Ramos (cell line): ENCODE measurements around the gene SCLT1.
"Not testable (repeated sequence)": the region's sequence is repeated elsewhere in the genome, so short reads cannot be mapped to it uniquely, and the experiment has no call there.

Experiments used
- in situ Hi-C: fragments of 300-500 bp; cut with MboI; formaldehyde crosslinking; loops from one replicate; pipeline ENCODE4 v1.14.3; 2022; ENCODE audit warnings: low sequenced_read_pairs; ENCODE audit not compliant: unreplicated experiment

SCLT1 gene

DNA sequence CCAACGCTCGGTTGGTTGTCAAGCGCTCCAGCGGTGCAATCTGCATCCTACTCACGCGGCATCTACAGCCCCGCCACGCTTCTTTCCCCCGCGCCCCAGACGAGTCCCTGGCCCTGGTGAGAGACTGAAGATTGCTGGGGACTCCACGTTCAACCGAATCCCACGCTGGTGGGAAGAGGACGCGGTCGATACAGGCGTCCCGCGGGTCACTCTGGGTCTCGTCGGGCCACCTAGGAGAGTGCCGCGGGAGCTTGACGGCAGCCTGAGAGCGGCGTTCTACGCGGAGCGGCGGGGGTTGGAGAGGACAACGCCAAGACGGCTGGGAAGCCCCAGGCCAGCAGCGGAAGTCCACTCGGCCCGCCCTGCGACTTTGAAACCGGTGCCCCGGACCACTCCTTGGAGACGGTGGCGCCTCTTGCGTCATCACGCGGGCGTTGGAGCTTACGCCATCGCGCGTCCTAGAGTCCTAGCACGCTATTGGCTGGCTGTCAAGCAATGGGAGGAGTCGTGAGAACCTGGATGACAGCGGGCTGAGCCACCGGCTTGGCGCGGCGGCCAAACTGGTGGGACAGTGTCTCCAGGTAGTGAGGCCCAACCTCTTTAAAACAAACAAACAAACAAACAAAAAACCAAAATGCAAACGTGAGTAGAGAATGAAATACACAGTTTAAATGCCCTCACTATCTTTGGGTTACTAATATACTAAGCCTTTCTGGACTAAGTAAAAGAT, at the start of gene SCLT1:
SCLT1 (minus strand) TSS at position 349 of the 730 bp plus-strand sequence. CDS start 436 bp downstream, outside the sequence.
- in situ Hi-C loops: loop anchor here (25.0 kb wide), 1 partner anchor 281 kb away; the partner anchor contains the start of gene JADE1

DNA sequence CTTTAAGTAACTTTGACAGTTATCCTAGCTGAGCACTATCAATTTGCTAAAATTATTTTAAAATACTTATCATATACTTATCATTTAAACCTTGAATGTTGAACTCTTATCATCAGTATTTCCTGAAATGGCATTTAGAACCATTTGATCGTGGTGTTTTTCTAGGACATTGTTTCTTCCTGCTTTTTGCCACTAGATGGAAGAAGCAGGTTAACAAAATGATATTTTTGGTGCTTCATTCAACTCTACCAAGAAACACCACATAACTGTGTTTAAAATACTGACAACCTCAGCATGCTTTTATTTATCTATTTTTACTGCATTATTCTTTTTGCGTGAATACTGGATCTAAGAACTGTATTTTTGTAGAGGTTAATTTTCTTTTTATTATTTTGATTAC, 47.2 kb upstream of the SCLT1 start:
- in situ Hi-C loops: no loop called here

DNA sequence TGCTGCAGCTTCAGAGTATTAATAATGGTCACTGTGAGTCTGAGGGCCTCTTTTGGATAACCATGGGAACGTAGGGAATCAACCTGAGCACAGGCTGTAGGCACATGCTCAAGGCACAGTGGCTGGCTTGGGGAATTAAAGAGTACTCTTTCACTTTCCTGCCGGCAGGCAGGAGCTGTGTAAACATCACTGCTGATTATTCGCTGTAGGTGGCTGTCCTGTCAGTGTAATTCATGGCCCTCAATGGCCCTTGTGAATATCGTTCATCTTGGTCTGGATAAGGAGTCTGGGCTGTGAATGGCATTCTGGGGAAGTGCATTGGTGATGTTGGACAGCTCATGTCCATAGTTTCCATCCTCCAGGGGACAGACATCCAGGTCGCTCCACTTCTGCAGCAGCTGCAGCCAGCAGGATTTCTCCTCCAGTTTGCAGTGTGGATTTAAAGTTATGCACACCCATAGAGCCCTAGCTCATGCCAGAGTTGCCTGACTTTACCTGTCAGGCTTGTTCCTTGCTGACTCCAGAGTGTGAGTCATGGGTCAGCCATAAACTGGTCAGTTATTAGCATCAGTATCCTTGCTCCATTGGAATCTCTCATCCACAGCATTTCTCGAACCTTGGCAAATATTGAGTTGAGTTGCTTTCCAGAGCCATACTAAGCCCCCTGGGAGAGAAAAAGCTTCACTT, 45.6 kb upstream of the SCLT1 start:
- in situ Hi-C loops: no loop called here

DNA sequence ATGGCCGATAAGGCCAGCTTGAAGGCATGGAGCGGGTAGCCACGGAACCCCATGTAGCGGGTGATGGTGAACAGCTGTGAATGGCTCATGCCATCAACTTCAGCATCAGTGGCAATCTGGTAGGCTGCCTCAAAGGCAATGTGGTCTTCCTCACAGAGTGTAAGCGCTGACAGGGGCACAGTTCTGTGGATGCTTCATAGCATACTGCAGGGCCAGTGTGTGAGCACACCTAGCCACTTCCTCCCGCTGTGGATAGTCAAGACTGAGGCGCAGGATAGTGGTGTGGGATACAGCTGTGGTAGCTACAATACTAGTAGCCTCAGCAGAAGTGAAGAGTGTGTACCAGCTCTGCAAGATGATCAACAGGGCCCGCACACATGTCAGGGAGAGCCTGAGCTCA, 43.1 kb upstream of the SCLT1 start:
- in situ Hi-C loops: no loop called here

DNA sequence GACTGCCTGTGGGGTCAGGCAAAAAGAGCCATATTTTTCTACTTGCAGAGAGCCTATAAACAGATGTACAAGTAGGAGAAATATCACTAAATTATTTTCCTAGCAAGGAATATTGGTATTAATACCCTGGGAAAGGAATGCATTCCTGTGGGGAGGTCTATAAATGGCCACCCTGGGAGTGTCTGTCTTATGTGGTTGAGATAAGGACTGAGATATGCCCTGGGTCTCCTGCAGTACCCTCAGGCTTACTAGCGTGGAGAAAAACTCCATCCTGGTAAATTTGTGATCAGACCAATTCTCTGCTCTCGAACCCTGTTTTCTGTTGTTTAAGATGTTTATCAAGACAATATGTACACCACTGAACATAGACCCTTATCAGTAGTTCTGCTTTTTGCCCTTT, 38.0 kb upstream of the SCLT1 start:
- in situ Hi-C loops: no loop called here

DNA sequence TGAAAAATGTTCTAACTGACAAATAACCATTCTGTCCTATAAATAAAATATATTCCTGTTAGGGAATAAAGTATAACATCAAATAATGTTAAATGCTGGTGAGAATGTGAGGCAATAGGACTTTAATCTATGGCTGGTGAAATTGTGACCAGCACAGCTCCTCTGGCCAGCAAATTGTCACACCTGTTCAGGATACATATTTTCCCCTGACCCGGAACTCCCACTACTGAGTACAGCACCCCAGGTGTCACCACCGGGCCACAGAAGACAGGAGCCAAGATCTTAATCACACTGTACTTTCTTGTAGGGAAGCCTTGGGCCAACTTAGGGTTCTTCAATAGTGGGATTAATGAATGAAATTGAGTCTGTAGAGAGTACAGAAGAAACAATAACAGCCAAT, 35.8 kb upstream of the SCLT1 start:
- in situ Hi-C loops: no loop called here

DNA sequence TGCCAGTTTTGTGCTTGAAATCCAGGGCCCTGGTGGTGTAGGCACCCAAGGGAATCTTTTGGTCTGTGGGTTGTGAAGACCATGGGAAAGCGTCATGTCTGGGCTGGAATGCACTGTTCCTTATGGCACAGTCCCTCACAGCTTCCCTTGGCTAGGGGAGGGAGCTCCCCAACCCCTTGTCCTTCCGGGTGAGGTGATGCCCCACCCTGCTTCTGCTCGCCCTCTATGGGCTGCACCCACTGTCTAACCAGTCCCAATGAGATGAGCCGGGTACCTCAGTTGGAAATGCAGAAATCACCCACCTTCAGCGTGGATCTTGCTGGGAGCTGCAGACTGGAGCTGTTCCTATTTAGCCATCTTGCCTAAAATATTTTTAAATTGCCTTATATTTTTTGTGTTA, 33.3 kb upstream of the SCLT1 start:
- in situ Hi-C loops: not testable (repeated sequence)

DNA sequence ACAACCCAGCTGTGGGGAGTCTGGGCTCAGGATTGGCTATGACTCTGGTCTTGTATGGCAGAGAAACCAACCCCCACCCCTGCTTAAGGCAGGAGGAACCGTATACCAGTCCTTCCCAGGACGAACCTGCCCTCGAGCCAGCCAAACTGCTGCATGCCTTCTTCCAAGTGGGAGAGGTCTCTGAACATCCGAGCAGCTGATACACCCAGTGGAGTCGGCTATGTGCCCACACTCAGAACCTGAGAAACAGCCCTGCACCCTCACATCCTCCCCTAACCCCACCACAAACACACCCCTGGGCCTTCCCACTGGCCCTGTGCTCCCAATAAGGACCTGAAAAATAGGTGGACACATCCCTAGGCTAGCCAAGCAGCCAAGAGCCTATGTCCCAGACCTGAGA, 24.4 kb upstream of the SCLT1 start:
- in situ Hi-C loops: no loop called here

DNA sequence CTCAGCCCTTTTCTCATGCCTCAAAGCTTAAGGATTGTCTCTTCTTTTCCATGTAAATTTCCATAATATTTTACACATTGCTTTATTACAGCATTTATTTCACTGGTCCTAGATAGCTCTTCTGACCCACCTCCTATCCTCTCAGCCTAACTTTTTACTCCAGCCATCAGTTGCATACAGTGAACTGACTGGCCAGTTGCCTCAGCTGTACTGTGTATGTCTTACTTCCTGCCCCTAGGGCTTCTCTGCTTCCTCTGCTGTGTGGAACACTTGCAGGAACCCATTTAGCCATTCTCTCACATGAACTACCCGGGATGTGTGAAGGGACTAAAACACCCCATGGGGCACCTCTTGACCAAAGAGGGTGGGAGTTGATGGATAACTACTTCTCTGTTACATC, 20.6 kb upstream of the SCLT1 start:
- in situ Hi-C loops: no loop called here

DNA sequence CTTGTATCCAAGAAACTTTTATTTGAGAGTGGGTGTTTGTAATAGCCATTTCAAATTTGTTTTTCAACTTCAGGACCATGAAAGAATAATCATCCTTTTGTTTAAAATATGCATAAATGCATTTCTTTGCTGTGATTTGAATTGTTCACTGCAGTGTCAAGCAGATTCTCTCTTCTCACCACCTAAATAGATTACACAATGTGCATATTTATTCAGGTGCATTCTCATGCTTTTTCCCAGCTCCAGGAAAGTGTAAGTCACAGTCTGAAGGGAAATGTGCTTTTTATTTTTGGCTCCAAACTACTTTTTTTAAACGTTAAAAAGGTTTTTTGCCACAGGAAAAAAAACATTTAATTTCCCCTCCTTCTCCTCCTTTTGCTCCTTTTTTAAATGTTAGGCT, 20.1 kb upstream of the SCLT1 start:
- in situ Hi-C loops: no loop called here

DNA sequence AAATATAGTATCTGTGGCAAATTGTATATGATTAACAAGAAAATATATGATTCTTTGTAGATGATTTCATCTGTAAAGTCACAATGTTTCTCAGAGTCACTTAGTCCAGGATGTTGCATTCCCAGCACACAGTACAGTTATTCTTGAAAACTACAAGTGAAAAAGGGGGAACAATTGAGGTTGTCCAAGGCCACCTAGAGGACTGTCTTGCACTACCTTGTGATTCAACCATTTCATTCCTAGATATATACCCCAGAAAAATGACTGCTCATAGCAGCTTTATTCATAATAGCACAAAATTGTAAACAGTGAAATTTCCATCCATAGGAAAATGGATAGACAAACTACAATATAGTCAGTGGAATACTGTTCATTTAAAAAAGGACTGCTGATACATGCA, 18.6 kb upstream of the SCLT1 start:
- in situ Hi-C loops: no loop called here

DNA sequence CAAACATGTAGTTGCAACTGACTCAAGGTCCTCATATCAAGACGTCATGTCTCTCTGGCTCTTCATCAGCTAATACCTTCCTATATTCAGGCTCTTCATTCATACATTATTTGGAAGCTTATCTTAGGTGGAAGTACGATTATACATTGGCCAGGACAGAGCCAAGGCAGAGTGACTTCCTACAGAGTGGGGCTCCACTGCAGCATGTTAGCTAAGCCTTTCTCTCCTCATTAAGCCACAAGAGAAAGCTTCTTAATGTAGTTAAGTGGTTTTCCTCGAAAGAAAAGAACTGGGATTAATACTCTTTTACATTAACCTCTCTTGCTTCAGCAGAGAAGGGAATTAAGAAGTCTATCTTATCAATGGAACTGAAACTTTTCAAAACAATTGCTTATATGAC, 17.6 kb upstream of the SCLT1 start:
- in situ Hi-C loops: no loop called here

DNA sequence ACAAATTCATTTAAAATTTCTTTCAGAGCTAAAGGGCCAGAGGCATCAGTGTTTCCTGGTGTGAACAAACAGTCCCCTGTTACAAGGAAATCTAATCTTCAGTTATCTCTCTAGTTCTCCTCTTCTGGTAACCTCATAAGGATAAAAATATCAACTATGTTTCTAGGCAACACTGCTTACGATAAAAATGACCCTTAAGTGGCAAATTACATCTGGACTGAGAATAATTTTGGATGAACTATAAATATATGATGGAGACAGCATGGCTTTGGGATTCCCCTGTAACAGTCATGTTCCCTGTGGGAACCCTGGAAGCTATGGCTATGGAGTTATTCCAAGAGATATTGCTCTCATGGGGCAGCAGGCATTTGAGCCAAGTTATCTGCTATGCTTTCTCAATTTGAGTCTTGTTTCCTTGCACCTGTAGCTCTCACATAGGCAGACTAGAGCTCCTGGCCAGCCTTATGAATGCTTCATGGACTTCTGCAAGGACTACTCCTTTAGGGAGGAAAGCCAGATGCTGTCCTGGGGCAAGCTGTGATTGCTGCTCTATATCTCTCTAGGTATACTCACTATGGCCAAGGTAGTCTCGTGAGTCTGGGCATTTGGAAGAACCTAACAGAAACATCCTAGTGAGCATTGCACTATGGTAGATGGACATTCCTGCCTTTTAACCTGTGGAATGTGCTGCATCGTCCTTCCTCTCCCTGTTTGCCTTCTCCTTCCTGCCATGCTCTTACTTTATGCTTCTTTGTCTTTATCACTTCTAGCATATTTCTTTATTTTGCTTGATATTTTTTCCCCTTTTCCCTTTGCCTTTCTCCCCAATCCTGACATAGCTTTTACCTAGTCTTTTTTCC, 16.9 kb upstream of the SCLT1 start:
- in situ Hi-C loops: no loop called here

DNA sequence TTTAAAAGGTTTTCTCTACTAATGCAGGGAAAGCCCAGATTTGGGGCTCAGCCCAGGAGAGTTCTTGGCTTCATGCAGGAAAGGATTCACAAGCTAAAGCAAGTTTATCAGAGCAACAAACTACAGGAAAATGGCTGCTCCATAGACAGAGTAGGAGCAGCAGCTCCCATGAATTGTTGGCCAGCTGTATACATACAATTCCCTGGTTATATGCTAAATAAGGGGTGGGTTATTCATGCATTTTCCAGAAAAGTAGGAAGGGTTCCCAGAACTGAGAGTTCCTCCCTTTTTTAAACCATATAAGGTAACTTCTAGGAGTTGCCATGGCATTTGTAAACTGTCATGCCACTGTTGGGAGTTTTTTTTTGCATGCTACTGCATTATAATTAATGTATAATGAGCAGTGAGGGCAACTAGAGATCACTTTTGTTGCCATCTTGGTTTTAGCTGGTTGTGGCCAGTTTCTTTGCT, 5.2 kb upstream of the SCLT1 start:
- in situ Hi-C loops: loop anchor here (25.0 kb wide), 1 partner anchor 286 kb away; the partner anchor contains the start of gene JADE1

DNA sequence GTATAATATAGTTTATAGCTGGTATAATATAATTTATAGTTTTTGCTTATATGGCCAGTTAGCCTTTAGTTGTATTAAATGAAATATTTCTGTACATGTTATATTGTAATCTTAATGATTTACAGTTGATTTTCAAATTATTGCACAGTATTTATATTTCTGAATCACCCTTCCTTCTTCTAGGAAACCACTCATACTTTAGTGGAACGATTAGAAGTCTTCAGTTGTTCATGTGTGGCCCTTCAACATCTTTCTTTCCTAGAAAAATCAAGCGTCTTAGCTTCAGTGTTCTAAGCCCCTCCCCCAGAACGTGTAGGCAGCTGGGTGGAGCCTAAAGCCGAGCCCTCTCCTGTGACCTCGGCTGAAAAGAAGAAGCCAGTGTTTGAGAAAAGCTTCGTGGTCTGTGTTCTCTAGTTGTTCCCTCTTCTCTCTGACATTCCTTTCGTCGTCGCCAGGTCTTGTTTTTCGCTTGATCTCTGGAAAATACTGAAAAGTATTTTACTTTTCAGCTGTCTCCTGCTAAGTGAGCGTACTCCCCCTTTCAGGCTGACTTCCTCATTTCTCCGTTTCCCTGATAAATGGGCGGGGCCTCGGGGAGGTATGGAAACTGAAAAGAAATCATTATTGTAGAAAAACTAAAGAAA, 2.6 kb upstream of the SCLT1 start, which contains the start of gene C4orf33:
C4orf33 (plus strand) TSS at position 342 of the 644 bp plus-strand sequence. CDS start 6,459 bp downstream, outside the sequence.
- in situ Hi-C loops: loop anchor here (25.0 kb wide), 1 partner anchor 284 kb away; the partner anchor contains the start of gene JADE1

DNA sequence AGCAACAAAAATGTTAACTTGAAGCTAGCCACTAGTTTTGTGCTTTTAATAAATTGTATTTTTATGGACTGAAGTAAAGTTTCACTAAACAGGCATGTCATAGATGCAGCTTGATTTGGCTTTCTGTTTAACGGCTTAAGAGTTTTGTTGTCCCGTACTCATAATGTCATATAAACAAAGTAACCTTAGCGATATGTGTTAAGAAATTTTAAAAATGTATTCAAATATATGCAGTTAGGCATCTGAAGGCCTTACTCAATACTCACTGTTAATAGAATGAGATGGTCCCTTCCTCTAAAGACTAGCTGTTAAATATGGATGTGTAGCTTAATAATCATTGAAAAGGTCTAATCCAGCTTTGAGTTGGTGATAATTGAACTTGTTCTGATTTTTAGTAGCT, 1.0 kb upstream of the SCLT1 start:
- in situ Hi-C loops: loop anchor here (25.0 kb wide), 1 partner anchor 282 kb away; the partner anchor contains the start of gene JADE1

DNA sequence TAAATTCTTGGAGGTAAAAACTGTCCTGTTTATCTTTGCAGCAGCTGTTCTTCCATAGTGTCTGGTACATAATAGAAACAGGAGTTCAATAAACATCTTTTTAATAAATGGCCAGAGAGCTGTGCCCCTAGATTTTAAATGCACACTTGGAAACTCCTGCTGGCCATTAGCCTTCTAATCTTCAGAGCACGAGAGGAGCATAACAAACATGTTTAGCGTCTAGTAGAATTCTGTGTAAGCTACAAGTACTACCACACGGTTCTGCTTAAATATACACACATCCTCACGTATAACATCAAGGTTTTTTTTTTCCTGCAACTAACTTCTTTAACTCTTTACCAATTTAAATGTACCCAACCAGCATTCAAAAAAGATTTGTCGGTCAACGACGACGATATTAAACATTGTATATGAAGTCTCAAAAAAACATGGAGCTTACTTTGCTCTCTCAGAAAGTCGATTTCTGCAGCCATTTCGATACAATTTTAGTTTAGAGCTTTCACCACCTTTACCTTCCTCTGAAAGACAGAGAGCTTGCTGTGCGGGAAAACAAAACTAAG, 628 bp downstream of the SCLT1 start:
- in situ Hi-C loops: loop anchor here (25.0 kb wide), 1 partner anchor 280 kb away; the partner anchor contains the start of gene JADE1

DNA sequence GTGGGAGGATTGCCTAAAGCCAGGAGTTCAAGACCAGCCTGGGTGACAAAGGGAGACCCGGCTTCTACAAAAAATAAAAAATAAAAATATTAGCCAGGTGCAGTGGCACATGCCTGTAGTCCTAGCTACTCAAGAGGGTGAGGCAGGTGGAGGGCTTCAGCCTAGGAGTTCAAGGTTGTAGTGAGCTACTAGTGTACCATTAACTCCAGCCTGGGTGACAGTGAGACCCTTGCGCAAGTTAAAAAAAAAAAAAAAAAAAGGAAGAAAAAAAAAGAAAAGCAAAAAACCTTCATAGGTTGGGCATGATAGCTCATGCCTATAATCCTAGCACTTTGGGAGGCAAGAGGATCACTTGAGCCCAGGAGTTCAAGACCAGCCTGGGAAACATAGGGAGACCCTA, 5.8 kb downstream of the SCLT1 start:
- in situ Hi-C loops: loop anchor here (25.0 kb wide), 1 partner anchor 275 kb away; the partner anchor contains the start of gene JADE1

DNA sequence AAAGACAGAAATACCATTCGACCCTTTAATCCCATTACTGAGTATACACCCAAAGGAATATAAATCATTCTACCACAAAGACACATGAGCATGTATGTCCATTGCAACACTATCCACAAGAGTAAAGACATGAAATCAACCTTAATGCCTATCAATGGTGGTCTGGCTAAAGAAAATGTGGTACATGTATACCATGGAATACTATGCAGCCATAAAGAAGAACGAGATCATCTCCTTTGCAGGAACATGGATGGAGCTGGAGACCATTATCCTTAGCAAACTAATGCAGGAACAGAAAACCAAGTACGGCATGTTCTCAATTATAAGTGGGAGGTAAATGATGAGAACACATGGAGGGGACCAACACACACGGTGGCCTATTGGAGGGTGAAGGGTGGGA, 7.9 kb downstream of the SCLT1 start:
- in situ Hi-C loops: loop anchor here (25.0 kb wide), 1 partner anchor 273 kb away; the partner anchor contains the start of gene JADE1
